Activated T-helper 9 cell treated with anti-CD3 and anti-CD28 coated beads, Interleukin-2, amount 50 U/mL, for 16 hours (primary cell): ENCODE results near the gene ALDH1A1.

Experiments used
- DNase-seq: peaks from one replicate; pipeline ENCODE4 v3.0.0-alpha.2; 2020; ENCODE audit warnings: low read depth

The ALDH1A1 gene

DNA sequence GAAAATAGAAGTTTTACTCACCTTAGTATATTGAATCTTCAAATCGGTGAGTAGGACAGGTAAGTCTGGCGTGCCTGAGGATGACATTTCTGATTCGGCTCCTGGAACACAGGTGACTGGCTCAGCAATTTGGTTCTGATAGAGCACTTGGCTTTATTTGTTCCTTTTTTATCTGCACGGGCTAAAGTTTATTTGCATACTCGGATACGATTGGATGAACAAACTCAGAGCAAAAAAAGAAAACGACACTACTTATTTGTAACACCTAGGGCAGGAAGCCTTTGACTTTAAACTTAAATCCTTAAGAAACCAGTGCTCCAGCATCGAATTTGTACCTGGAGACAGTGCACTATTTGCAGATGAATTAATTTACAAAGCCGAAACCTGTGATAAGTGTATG lies at the start of gene ALDH1A1:
ALDH1A1 (minus strand) TSS at position 140 of the 400 bp plus-strand sequence; CDS start at position 87, 53 bp downstream.
- DNase-seq: no peak

DNA sequence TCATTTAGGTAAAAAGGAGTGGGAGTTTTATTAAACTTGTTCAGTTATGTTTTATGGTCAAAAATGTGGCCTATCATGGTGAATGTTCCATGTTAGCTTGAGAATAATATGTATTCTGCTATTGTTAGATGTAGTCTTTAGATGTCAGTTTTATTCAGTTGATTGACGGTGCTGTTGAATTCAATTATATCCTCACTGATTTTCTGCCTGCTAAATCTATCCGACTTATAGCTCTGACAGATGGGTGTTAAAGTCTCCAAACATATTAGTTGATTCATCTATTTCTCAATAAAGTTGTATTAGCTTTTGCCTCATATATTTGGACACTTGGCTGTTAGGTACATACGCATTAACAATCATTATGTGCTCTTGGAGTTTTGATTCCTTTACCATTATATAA lies 49.0 kb upstream of the ALDH1A1 start:
- DNase-seq: no peak

DNA sequence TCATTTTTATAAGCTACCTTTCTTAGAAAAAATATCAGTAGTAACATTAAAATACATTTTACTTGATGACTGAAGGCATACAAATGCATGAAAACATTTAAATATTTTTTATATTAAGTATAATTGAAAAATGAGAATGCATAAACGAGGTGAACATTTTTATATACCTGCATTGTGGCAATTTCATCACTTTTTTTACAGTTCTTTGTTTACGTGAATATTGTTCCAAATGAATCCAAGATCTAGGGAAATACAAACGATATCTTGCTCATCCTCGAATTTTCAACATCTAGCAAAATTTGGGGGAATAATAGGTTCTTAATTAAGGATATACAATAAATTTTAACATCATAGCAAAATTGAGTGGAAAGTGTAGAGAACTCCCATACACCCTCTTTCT lies 45.5 kb upstream of the ALDH1A1 start:
- no peak for DNase-seq

DNA sequence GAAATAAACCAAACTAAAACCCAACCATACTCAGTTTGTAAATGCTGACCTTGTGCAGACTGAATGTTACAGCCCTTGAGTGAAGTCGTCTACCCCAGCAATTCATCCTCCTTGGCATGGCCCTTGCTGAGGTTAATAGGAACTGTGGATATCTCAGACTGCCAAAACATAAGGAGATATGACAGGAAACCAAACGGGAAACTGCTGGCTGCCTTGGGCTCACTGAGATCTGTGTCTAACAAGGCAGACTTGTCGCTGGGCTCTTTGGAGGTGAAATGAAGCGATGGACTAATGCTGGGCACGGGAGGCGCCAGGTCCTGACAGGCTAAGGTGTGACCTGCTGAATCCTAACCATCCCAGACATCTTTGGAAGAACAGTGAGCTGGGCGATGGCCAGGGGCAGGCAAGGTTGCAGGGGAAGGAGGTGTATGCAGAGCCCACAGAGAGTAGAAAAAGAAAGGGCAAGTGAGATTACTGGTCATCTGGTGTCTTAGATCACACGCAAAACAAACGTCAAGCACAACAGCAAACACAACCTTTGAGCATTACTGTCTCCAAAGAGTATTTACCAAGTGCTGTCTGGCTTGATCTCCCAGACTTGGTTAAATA lies 44.6 kb upstream of the ALDH1A1 start:
- DNase-seq: no peak

DNA sequence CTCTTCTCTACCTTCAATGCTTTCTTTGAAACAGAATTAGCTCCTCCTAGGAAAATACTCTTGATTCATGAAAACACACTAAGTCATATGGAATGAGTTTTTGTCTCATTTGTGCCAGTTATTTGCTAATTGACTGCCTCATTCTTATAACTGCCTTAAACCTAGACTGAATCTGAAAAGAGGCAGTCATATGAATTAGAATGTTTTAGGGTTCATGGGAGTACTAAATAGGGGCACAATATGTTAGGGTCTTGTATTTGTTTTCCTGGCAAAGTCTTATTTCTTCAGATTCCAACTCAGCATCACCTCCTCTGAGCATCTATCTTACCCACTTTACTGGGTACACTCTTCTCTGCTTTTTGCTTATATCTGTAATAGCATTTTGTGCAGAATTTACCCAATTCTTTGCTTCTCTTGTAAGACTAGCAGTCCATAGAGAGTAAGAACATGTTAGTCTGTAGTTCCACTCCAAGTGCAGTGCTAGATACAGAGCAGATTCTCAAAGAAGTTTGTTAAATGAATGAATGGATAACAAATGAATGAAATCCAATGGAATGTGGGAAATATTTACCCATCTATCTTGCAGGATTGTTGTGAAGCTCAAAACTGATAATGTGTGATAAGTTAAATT lies 43.9 kb upstream of the ALDH1A1 start:
- DNase-seq: no peak

DNA sequence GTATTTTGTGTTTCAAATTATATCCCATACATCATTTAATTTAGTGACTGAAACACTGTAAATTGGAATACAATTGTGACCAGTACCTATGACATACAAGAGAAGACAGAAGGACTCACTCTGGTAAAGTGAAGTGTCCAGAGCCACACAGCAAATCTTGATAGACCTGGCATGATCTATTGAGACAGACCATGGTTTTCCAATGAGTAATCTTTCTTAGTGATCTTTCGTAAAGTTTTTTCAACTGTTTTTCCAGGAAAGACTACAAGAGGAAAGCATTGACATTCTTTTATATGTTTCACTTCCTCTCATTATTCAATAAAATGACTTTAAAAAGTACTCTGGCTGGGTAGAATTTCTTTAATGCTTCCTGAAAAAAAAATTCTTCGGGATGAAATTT lies 43.3 kb upstream of the ALDH1A1 start:
- no peak for DNase-seq

DNA sequence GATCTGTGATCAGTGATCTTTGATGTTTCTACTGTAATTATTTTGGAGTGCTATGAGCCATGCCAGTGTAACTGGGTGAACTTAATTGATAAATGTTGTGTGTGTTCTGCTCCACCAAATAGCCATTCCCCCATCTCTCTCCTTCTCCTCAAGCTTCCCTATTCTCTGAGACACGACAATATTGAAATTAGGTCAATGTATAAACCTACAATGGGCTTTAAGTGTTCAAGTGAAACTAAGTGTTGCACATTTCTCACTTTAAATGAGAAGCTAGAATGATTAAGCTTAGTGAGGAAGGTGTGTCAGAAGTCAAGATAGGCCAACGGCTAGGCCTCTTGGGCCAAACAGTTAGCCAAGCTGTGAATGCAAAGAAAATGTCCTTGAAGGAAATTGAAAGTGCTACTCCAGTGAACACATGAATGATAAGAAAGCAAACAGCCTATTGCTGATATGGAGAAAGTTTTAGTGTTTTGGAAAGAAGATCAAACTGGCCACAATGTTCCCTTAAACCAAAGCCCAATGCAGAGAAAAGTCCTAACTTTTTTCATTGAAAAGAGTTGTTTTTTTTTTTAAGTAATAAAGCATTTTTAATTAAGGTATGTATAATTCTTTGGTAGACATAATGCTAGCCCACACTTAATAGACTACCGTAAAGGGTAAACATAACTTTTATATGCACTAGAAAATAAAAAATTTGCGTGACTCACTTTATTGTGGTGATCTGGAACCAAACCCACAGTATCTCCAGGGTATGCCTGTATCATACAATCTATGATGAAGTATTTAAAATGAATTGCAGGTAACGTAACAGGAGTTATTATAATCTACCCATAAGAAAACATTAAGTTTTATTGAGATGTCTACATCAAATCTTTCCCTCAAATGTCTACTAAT lies 42.5 kb upstream of the ALDH1A1 start:
- no peak for DNase-seq

DNA sequence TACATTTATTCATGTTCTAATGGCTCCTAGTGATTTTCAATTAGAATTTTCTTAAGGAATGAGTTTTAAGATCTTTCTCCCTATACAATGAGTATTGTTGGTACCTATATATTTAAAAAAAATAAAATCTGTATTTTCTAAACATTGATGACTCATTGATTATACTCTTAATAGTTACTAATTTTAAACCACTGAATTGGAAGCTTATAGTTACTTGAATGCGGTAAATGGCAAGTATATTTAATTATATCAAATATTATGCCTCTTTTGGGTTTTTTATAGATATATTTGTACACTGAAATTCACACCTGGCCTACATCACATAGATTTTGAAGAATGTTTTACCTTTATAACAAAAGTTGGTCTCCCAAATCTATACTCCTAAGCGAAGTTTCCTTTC lies 38.9 kb upstream of the ALDH1A1 start:
- no peak for DNase-seq

DNA sequence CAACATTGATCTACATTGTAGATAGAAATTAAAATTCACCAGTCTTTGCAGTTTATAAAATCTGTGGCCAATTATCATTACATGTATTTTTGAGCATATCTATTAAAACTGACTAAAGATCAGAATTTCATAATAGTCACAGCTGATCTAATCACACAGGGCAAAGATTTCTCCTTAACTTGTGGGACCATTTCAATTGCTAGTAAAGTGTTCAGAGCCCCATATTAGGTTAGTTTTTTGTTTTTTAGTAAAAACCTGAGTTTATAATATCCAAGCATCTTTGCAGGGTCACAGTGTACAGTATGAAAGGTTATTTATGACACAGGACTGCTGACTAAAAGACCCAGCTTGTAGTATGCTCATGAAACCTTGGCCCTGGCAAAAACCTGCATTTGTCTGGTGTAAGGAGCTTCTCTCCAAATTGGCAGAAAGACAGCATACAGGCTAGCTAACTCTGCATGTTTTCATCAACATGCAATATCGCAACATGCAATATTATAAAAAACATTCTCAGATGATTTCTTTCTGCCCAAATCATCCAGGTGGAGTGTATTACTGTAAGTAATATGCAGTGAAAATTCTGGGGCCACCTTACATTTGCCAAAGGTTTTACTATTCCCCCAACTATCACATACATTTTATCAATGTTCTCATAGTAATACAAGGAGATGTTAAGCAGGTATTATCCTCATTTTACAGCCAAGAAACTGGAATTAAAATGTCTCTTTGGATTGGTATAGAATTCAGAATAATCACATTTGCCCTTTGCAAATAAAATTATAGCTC lies 37.7 kb upstream of the ALDH1A1 start:
- DNase-seq: no peak

DNA sequence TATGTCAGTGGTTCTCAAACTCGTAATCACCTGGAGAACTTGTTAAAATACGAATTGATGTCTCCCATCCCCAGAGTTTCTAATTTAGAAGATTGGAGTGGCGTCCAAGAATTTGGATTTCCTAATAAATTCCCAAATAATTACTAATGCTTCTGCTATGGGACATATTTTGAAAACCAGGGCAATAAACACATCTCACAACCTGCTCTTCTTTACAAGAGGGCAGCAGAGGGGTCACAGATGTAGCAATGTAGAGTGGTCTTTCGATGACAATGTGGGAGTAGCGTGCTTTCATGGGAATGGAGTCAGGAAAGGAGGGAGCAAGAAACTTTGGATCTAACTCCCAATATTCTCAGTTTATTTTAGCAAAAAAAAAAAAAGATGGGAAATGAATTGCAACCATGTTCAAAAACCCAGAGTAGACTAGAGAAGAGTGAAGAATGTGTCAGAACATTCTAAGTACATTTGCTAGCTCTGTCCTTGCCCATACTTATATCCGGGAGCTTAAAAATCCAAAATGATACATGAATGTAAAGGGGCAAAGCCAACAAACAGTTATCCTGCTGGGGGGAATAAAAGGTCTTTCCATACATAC lies 33.8 kb upstream of the ALDH1A1 start:
- no peak for DNase-seq

DNA sequence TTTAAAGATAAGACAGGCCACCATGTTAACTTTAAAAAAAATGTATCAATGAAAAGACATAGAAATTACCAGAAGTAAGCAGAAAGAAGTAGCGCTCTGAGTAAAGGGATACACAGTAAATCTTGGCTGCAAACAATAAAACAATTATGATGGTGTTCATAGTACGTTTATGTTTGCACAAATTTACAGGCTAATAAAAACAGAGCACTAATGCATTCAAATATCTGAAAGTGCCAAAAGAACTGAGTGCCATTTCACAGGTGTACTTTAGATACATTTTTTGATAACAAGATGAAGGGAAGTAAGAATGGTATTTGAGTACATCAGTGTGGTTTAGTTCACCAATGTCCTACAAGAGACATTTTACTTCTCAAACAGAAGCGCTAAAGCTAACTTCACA lies 32.9 kb upstream of the ALDH1A1 start:
- DNase-seq: no peak

DNA sequence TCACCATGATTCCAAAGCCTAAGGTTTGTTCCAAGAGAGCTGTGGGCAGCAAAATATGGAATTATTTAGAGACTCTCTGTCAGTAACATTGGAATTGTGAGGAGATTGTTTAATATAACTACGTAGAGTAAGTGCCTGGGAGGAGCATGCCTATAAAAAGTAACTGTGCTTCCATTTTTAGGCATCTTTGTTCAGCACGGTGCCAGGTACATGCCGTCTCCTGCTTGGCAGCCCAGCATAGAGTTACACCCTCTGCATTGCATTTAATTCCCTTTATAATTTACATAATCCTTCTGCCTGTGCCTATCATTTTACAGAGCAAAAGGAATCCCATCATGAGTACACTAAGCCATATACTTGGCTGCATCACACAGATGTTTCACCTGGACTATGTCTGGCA lies 32.1 kb upstream of the ALDH1A1 start:
- no peak for DNase-seq

DNA sequence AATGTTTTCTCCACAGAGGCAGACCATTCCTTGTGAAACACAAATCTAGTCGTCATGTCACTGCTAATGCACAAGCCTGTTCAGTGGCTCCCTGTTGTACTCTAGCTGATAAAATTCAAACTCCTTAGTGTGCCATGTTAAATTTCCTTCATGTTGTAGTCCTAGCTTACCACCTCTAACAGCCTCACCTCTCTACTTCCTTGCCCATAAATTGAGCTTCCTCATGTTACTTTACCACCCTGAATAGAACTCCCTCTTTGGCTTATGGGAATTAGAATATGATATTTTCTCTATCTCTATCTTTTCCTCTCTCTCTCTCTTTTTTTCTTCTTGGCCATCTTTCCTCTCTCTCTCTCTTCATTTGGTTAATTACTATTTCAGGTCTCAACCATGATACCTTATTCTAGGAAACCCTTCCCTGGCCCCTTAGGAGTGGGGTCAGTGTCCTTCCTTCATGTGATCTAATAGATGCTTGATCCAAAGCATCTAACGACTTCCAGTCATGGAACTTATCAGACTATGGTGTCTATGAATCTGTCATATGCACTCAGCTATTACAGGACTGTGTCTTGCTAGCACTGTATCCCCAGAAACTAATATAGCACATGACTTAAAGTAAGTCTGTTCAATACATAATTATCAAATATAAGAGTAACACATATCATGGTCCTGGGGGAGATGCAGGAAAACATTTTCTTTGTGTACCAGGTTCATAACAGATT lies 31.5 kb upstream of the ALDH1A1 start:
- no peak for DNase-seq

DNA sequence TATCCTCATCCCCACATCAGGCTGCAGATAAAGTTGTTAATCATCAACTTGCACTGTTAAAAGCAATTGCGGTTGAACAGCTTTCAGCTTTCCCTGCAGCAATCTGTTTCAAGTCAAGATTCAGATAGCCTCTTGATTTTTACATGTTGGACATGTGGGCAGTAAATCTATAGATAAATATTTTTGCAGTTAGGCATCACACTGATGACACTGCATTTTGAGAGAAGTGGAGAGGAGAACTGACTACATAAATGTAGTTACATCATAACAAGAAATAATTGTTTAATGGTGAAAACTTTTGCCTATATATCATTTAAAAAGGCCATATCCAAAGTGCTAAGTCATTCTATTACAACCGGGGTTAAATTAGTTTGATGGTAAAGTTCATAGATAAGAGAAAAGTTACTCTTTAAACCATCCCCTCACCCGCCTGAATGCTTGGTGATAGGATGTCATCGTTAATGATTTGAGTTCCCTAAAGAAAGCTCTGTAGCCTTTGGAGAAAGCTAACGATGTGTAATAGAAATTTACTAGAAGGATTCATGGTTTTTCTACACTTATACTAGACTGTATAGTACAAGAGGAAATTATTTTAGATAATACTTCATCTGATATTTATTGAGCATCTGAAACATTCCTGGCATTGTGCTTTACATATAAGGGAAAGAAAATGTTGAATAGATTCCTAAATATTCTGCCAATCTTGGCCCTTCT lies 30.8 kb upstream of the ALDH1A1 start:
- no peak for DNase-seq

DNA sequence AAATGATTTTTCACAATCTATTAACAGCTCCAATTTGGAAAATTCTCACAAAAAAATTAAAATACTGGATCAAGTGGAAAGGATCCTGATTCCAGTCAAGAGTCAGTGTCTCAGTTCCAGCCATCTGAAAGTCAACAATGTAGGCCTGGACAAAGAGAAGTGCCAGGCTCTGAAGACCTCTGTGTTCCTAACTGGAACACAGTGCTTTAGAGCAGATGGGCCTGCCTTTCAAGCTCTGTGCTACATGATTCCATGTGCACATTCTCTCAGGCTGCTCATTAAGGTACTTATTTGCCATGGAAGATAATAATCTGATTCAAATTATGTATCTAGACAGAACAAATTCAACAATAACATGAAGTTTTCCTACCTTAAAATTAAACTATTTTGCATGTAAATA lies 30.2 kb upstream of the ALDH1A1 start:
- DNase-seq: no peak

DNA sequence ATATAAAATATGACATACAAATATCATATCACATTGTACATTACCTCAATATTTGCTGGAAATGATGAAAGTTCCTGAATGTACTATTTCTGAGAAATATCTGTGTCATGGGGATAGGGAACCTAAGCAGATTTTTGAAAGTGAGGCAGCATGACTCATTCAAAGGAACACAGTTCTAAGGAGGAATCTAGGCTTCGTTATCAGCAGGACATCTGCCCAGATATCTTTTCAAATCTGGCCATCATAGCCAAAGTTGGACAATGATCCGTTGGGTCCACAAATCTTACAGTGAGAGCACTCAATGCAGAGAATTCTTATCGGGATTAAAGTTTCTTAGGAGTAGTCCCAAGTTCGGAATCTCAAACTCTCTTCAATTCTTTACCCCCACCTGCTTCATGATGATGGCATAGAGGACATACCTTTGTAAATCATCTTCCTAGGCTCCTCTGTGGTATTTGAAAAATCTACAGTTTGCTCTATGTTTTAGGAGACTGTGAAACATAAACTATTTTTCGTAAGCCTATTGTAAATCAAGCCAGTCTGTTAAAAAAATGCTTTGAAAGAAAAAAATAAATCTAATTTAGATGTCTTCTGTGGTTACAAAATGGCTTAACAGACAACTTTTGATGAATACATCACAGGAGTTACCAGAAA lies 29.4 kb upstream of the ALDH1A1 start:
- no peak for DNase-seq

DNA sequence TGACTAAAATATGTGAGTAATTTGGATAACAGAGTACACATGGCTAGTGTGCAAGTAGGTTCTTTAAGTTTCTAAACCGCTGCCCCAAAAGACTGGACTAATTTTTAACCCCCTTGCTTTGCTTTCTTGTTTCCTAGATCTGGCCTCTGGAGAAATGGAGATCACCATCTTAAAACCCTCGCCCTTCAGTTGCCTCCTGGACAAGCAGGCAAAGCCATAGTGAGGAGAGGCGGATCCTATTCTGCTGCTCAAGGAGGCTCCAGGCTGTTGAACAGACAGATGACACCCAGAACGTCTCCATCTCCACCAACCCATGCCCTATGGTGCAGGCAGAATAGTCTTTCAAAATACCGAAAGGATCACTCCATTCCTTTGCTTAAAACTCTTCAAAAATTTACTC lies 28.6 kb upstream of the ALDH1A1 start:
- no peak for DNase-seq

DNA sequence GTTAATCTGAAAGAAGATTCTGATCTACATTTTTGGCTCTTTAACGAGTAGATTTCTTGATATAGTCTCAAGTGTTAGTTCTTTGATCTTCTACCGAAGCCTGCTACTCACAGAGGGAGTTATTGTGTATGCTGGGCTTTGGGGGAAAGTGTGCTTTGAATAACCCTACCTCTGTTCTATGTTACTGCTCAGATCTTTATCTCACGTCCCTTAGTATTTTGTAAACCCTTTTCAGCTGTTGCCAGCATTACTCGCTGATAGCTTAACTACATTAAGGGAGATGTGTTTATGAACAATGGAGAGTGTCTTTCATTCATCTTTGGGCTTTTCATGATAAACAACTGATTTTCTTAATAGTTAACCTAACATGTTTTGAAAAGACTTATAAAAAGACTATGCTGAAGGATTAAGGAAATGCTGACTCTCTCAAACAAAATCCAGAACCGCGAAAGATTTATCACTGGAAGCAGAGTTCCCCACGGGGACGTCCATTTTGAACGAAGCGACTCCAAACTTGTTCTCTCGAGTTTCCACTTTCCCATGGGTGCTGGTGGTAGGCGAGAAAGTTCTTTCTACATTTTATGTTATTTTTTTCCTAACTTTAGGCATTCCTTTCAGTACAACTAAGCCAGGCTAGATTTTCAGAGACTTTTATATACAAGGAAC lies 27.9 kb upstream of the ALDH1A1 start:
- DNase-seq: no peak

DNA sequence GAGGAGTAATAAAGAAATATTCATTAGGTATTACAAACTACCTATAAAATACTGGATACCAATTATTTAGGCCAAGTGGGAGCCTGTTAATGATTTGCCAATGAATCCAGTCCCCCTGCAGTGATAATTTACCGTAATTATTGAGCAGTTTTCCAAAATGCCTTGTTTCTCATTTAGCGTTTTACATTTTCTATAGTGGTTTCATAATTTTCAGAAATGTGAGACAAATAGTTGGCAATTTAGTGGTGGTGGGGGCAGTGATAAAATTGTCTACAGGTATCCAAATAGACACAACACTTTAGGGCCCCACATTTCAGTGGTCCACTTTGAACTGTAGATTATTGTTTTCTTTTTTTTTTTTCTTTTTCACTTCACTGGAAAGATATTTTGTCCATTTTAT lies 27.3 kb upstream of the ALDH1A1 start:
- no peak for DNase-seq
